ENCODE measurements around the gene PPP2R5C.

PPP2R5C gene

DNA sequence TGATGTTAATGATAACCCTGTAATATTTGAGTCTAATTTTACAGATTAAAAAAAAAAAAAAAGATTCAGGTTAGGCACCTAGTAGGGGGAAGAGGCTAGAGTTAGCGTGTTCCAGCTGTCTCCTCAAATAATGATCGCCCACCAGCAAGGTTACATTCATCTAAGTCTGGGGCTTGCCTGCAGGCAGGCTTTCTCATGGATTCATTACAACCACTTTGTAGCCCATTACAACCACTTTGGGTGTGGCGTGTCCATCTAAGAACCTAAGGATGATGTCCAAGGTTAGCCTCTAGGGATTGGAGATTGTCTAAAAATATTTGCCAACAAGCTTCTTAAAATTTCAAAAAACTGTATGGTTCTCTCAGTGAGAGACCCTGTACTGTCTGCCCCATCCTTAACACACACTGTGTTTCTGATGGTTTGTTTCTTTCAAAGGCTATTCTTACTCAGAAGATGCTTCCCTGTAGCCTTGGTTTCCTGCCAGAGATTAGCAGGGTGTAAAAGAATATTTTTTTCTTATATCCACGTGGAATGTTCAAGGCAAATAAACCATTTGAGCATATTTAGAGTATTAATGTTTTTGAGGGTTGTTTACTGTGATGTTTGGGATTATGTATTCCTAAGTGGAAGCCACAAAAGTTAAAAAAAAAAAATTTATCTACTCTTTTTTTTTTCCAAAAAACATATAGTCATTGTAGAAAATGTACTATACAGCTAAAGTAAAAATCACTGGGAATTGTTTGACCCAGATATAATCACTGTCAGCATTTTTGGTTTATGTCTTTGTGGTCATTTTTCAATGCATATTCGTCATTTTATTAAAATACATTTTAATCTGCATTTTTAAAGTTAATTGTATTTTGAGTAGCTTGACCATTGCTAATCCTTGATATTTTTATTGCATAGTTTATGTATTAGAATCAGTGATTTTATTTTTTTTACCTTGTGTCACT lies 204.5 kb downstream of the PPP2R5C start:
- no peak for TF ChIP-seq EP300 (IDR thresholded peaks at IDR 0.05; ENCODE audit: borderline replicate concordance)
- no peak for TF ChIP-seq FOXM1 (IDR thresholded peaks at IDR 0.05; ENCODE audit: borderline replicate concordance, low read depth)
- TF ChIP-seq, protein P1, sequence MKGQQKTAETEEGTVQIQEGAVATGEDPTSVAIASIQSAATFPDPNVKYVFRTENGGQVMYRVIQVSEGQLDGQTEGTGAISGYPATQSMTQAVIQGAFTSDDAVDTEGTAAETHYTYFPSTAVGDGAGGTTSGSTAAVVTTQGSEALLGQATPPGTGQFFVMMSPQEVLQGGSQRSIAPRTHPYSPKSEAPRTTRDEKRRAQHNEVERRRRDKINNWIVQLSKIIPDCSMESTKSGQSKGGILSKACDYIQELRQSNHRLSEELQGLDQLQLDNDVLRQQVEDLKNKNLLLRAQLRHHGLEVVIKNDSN (IDR thresholded peaks at IDR 0.05) = no peak
- TF ChIP-seq, protein P2, sequence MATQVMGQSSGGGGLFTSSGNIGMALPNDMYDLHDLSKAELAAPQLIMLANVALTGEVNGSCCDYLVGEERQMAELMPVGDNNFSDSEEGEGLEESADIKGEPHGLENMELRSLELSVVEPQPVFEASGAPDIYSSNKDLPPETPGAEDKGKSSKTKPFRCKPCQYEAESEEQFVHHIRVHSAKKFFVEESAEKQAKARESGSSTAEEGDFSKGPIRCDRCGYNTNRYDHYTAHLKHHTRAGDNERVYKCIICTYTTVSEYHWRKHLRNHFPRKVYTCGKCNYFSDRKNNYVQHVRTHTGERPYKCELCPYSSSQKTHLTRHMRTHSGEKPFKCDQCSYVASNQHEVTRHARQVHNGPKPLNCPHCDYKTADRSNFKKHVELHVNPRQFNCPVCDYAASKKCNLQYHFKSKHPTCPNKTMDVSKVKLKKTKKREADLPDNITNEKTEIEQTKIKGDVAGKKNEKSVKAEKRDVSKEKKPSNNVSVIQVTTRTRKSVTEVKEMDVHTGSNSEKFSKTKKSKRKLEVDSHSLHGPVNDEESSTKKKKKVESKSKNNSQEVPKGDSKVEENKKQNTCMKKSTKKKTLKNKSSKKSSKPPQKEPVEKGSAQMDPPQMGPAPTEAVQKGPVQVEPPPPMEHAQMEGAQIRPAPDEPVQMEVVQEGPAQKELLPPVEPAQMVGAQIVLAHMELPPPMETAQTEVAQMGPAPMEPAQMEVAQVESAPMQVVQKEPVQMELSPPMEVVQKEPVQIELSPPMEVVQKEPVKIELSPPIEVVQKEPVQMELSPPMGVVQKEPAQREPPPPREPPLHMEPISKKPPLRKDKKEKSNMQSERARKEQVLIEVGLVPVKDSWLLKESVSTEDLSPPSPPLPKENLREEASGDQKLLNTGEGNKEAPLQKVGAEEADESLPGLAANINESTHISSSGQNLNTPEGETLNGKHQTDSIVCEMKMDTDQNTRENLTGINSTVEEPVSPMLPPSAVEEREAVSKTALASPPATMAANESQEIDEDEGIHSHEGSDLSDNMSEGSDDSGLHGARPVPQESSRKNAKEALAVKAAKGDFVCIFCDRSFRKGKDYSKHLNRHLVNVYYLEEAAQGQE (IDR thresholded peaks at IDR 0.05; ENCODE audit: low read depth) = no peak
- no peak for TF ChIP-seq EGR1 (IDR thresholded peaks at IDR 0.05)
- TF ChIP-seq TEAD4 (IDR thresholded peaks at IDR 0.05) = no peak
- TF ChIP-seq YY1 (IDR thresholded peaks at IDR 0.05; ENCODE audit: low read depth) = no peak
- no peak for TF ChIP-seq TCF12 (IDR thresholded peaks at IDR 0.05; ENCODE audit: low read depth)
- no peak for TF ChIP-seq TAF1 (IDR thresholded peaks at IDR 0.05; ENCODE audit: low read depth)
- no peak for TF ChIP-seq NFIC (IDR thresholded peaks at IDR 0.05)
- TF ChIP-seq CREB1 (IDR thresholded peaks at IDR 0.05; ENCODE audit: low read depth) = no peak
- no peak for TF ChIP-seq RAD21 (IDR thresholded peaks at IDR 0.05; ENCODE audit: low read depth)
- TF ChIP-seq, protein P3, sequence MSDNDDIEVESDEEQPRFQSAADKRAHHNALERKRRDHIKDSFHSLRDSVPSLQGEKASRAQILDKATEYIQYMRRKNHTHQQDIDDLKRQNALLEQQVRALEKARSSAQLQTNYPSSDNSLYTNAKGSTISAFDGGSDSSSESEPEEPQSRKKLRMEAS (IDR thresholded peaks at IDR 0.05) = no peak
- TF ChIP-seq CEBPB (IDR thresholded peaks at IDR 0.05) = no peak
- no peak for TF ChIP-seq ZBTB7A (IDR thresholded peaks at IDR 0.05; ENCODE audit: low read depth)

DNA sequence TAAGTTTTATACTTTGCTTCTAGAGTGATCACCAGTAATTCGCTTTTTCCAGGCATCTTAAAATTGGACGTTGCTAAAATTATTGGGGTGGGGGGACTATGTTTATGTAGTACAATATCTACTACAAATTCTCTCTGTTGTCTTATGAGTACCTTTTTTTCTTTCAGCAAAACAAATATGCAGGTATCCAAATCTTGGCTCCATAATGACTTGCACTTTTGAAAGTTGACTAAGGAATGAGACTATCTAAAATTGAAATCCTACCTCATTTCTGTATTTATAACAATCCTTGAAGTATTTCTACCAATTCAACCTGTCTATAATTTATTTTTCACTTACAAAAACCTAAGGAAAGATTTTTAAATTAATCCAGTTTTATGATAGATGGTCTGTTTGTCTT lies 205.2 kb downstream of the PPP2R5C start:
- TF ChIP-seq, protein P2 (IDR thresholded peaks at IDR 0.05; ENCODE audit: low read depth) = no peak
- TF ChIP-seq EP300 (IDR thresholded peaks at IDR 0.05; ENCODE audit: borderline replicate concordance) = no peak
- TF ChIP-seq, protein P3 (IDR thresholded peaks at IDR 0.05) = no peak
- TF ChIP-seq NFIC (IDR thresholded peaks at IDR 0.05) = no peak
- TF ChIP-seq TCF12 (IDR thresholded peaks at IDR 0.05; ENCODE audit: low read depth) = no peak
- TF ChIP-seq CEBPB (IDR thresholded peaks at IDR 0.05) = no peak
- TF ChIP-seq FOXM1 (IDR thresholded peaks at IDR 0.05; ENCODE audit: borderline replicate concordance, low read depth) = no peak
- TF ChIP-seq ZBTB7A (IDR thresholded peaks at IDR 0.05; ENCODE audit: low read depth) = no peak
- TF ChIP-seq, protein P1 (IDR thresholded peaks at IDR 0.05) = no peak
- no peak for TF ChIP-seq RAD21 (IDR thresholded peaks at IDR 0.05; ENCODE audit: low read depth)
- no peak for TF ChIP-seq TAF1 (IDR thresholded peaks at IDR 0.05; ENCODE audit: low read depth)
- no peak for TF ChIP-seq EGR1 (IDR thresholded peaks at IDR 0.05)

DNA sequence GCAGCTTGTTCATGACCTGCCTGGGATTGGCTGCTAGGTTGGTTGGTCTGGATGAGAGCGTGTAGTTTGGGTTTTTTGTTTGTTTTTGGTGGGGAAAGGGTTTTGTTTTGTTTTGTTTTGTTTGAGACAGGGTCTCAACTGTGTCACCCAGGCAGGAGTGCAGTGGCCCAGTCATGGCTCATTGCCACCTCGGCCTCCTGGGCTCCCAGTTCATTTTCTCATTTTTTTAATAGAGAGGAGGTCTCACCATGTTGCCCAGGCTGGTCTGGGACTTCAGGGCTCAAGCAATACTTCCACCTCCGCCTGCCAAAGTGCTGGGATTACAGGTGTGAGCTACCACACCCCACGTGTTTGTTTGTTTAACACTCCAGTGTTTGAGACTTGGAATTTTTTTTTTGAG lies 206.7 kb downstream of the PPP2R5C start:
- TF ChIP-seq YY1 (IDR thresholded peaks at IDR 0.05; ENCODE audit: low read depth) (no peak), EP300 (IDR thresholded peaks at IDR 0.05; ENCODE audit: borderline replicate concordance) (no peak), CREB1 (IDR thresholded peaks at IDR 0.05; ENCODE audit: low read depth) (no peak), RAD21 (IDR thresholded peaks at IDR 0.05; ENCODE audit: low read depth) (no peak), TCF12 (IDR thresholded peaks at IDR 0.05; ENCODE audit: low read depth) (no peak), TAF1 (IDR thresholded peaks at IDR 0.05; ENCODE audit: low read depth) (no peak), EGR1 (IDR thresholded peaks at IDR 0.05) (no peak), CEBPB (IDR thresholded peaks at IDR 0.05) (no peak), ZBTB7A (IDR thresholded peaks at IDR 0.05; ENCODE audit: low read depth) (no peak), TEAD4 (IDR thresholded peaks at IDR 0.05) (no peak), NFIC (IDR thresholded peaks at IDR 0.05) (no peak), FOXM1 (IDR thresholded peaks at IDR 0.05; ENCODE audit: borderline replicate concordance, low read depth) (no peak)
- TF ChIP-seq, protein P1 (IDR thresholded peaks at IDR 0.05) = no peak
- TF ChIP-seq, protein P2 (IDR thresholded peaks at IDR 0.05; ENCODE audit: low read depth) = no peak
- TF ChIP-seq, protein P3 (IDR thresholded peaks at IDR 0.05) = no peak
